ENCODE results near the gene SPRYD3. TPM values are rescaled to one million over a fixed set of nuclear protein-coding genes. Genes with fewer than 3 reads are reported as not detected.

SPRYD3 gene
- total RNA-seq, 4 donors from 2014 or later: 21.0 to 39.5 (median 28.4) TPM

- DNase-seq (ENCODE audit: low spot score in 2 of 2): no peak
- no peak for TF ChIP-seq CTCF (IDR thresholded peaks at IDR 0.05)
- TF ChIP-seq POLR2A (IDR thresholded peaks at IDR 0.05): no peak
- 59 to 79% methylated on average over 2 of the region's 2 CpGs for WGBS, 2 donors
Measured at GRCh38 chr12:53082637-53083175, 3.5 kb upstream of the SPRYD3 start.

GRCh38 chr12:53078425-53079225 is 565 bp downstream of the SPRYD3 start:
- H3K4me3 ChIP-seq (ENCODE audit: low read depth, poor library complexity, severe bottlenecking): peak overlapping the region; percentile 36
- peak in 1 of 2 donors; percentile 36 for DNase-seq (ENCODE audit: low spot score in 2 of 2)
- WGBS, 2 donors: 15 to 16% methylated on average over 23 to 24 of the region's 25 CpGs
- intact Hi-C loops (cut with DNase I; ENCODE audit: low total_unique reads): no loop called here
- no peak for TF ChIP-seq POLR2A (IDR thresholded peaks at IDR 0.05)
- no peak for TF ChIP-seq CTCF (IDR thresholded peaks at IDR 0.05)

More at GRCh38 chr12:53082637-53083175, 3.5 kb upstream of the SPRYD3 start:
- intact Hi-C loops (cut with DNase I; ENCODE audit: low total_unique reads): no loop called here
- H3K4me3 ChIP-seq (ENCODE audit: low read depth, poor library complexity, severe bottlenecking): no peak overlapping the region

- TF ChIP-seq CTCF (IDR thresholded peaks at IDR 0.05) (no peak), POLR2A (IDR thresholded peaks at IDR 0.05) (no peak)
- H3K4me3 ChIP-seq (ENCODE audit: low read depth, poor library complexity, severe bottlenecking): no peak overlapping the region
- 76 to 87% methylated on average over 8 of the region's 8 CpGs for WGBS, 2 donors
- intact Hi-C loops (cut with DNase I; ENCODE audit: low total_unique reads): no loop called here
- DNase-seq (ENCODE audit: low spot score in 2 of 2): no peak
Measured at GRCh38 chr12:53077030-53077429, 2.2 kb downstream of the SPRYD3 start.

GRCh38 chr12:53076461-53076860 is 2.7 kb downstream of the SPRYD3 start:
- H3K4me3 ChIP-seq (ENCODE audit: low read depth, poor library complexity, severe bottlenecking): no peak overlapping the region
- 94 to 98% methylated on average over 3 of the region's 3 CpGs for WGBS, 2 donors
- intact Hi-C loops (cut with DNase I; ENCODE audit: low total_unique reads): no loop called here
- TF ChIP-seq POLR2A (IDR thresholded peaks at IDR 0.05) (no peak), CTCF (IDR thresholded peaks at IDR 0.05) (no peak)
- DNase-seq (ENCODE audit: low spot score in 2 of 2): no peak

GRCh38 chr12:53074999-53075370 is 4.2 kb downstream of the SPRYD3 start:
- WGBS, 2 donors: 94 to 97% methylated on average over 3 of the region's 3 CpGs
- no peak for DNase-seq (ENCODE audit: low spot score in 2 of 2)
- TF ChIP-seq CTCF (IDR thresholded peaks at IDR 0.05) (no peak), POLR2A (IDR thresholded peaks at IDR 0.05) (no peak)
- H3K4me3 ChIP-seq (ENCODE audit: low read depth, poor library complexity, severe bottlenecking): no peak overlapping the region
- intact Hi-C loops (cut with DNase I; ENCODE audit: low total_unique reads): no loop called here

Data from lower leg skin (tissue), 4 donors.